HEK293T (cell line): ENCODE results near the gene UTY.

Source experiments
- FOXA1 ChIP-seq: fragments of 450-650 bp; IDR thresholded peaks from 2 replicates; pipeline ENCODE4 v1.6.1; 2016; ENCODE audit warnings: mild to moderate bottlenecking
- FOXK2 ChIP-seq: fragments of 450-650 bp; IDR thresholded peaks from 2 replicates; pipeline ENCODE4 v1.6.1; 2016; ENCODE audit warnings: mild to moderate bottlenecking
- L3MBTL2 ChIP-seq: fragments of 450-650 bp; conservative IDR thresholded peaks from 2 replicates; pipeline ENCODE4 v1.6.1; 2016; ENCODE audit warnings: mild to moderate bottlenecking
- NFRKB ChIP-seq: fragments of 450-650 bp; IDR thresholded peaks from 2 replicates; pipeline ENCODE4 v1.6.1; 2016; ENCODE audit warnings: mild to moderate bottlenecking, moderate library complexity
- SUZ12 ChIP-seq: fragments of 450-650 bp; IDR thresholded peaks from 2 replicates; pipeline ENCODE4 v1.6.1; 2016; ENCODE audit warnings: mild to moderate bottlenecking

- TF ChIP-seq SUZ12, result no peak
- TF ChIP-seq FOXA1, result no peak
- TF ChIP-seq FOXK2, result no peak
- no peak for TF ChIP-seq L3MBTL2
- TF ChIP-seq NFRKB, result no peak
Observed at GRCh38 chrY:13338711-13339110, 141.1 kb downstream of the UTY start.
